Middle frontal gyrus (tissue), 1 donor: Measurements from ENCODE around the gene LAG3.

ENCODE experiments used
- DNase-seq: peaks from one replicate; pipeline ENCODE4 v3.0.0-alpha.2; 2015; ENCODE audit warnings: low spot score; ENCODE audit errors: extremely low spot score

The LAG3 gene

GRCh38 chr12:6771091-6771495, 1.2 kb upstream of the LAG3 start:
- no peak for DNase-seq

GRCh38 chr12:6771509-6772330, 600 bp upstream of the LAG3 start:
- DNase-seq, result no peak

- DNase-seq, result no peak
Measured at GRCh38 chr12:6772726-6773589, 638 bp downstream of the LAG3 start.

GRCh38 chr12:6773590-6774351, 1.5 kb downstream of the LAG3 start:
- no peak for DNase-seq

- no peak for DNase-seq
Measured at GRCh38 chr12:6774499-6775062, 2.3 kb downstream of the LAG3 start.

- DNase-seq, result no peak
Measured at GRCh38 chr12:6775185-6776174, 3.2 kb downstream of the LAG3 start.

GRCh38 chr12:6777386-6777785, 5.1 kb downstream of the LAG3 start:
- no peak for DNase-seq

GRCh38 chr12:6778217-6778573, 5.9 kb downstream of the LAG3 start:
- no peak for DNase-seq

GRCh38 chr12:6778574-6779550, 6.5 kb downstream of the LAG3 start:
- DNase-seq, result peak; percentile 75

GRCh38 chr12:6779708-6780432, 7.5 kb downstream of the LAG3 start:
- DNase-seq, result no peak

GRCh38 chr12:6780573-6780972, 8.3 kb downstream of the LAG3 start:
- no peak for DNase-seq

- DNase-seq, result no peak
Measured at GRCh38 chr12:6782119-6782518, 9.8 kb downstream of the LAG3 start.

- DNase-seq, result no peak
Measured at GRCh38 chr12:6782850-6783566, 10.7 kb downstream of the LAG3 start.

- no peak for DNase-seq
Measured at GRCh38 chr12:6783828-6784227, 11.5 kb downstream of the LAG3 start.

- DNase-seq, result no peak
Measured at GRCh38 chr12:6784296-6784695, 12.0 kb downstream of the LAG3 start.

- no peak for DNase-seq
Measured at GRCh38 chr12:6784761-6785160, 12.4 kb downstream of the LAG3 start.

- DNase-seq, result no peak
Measured at GRCh38 chr12:6786416-6787094, 14.2 kb downstream of the LAG3 start.
